ENCODE results near the gene LATS2.

GRCh38 chr13:21100994-21101757, 39.8 kb upstream of the LATS2 start:
- no peak for TF ChIP-seq CREB1 (IDR thresholded peaks at IDR 0.05)
- no peak for TF ChIP-seq CTCF (IDR thresholded peaks at IDR 0.05; ENCODE audit: control extremely low read depth in 1 of 3, insufficient read depth in 1 of 3, low read depth in 1 of 3, low read length in 3 of 3)
- no peak for TF ChIP-seq ATF2 (IDR thresholded peaks at IDR 0.05; ENCODE audit: low read length)
- TF ChIP-seq USF2 (IDR thresholded peaks at IDR 0.05; ENCODE audit: low read length): no peak
- no peak for TF ChIP-seq POLR2AphosphoS5 (IDR thresholded peaks at IDR 0.05; ENCODE audit: low read depth, low read length)
- no peak for TF ChIP-seq EZH2 (IDR thresholded peaks at IDR 0.05; ENCODE audit: low read depth, low read length, severe bottlenecking)
- no peak for TF ChIP-seq EP300 (IDR thresholded peaks at IDR 0.05; ENCODE audit: borderline replicate concordance in 1 of 2, low read depth in 2 of 2, low read length in 2 of 2)
